GM12891 (cell line): Measurements from ENCODE around the gene NXN.
"Not testable (repeated sequence)": the region's sequence is repeated elsewhere in the genome, so short reads cannot be mapped to it uniquely, and the experiment has no call there.

Experiments
- POLR2A ChIP-seq: IDR thresholded peaks from 2 replicates; pipeline ENCODE4 v1.6.1; 2011; ENCODE audit warnings: low read depth, low read length, control low read depth
- POLR2AphosphoS5 ChIP-seq: IDR thresholded peaks from 2 replicates; pipeline ENCODE4 v1.6.1; 2011; ENCODE audit warnings: low read depth, low read length, control low read depth
- POU2F2 ChIP-seq: IDR thresholded peaks from 2 replicates; pipeline ENCODE4 v1.6.1; 2011; ENCODE audit warnings: low read depth, mild to moderate bottlenecking, control low read depth, low read length, moderate library complexity
- TAF1 ChIP-seq: IDR thresholded peaks from 2 replicates; pipeline ENCODE4 v1.6.1; 2011; ENCODE audit warnings: low read depth, low read length, control low read depth

- TF ChIP-seq POLR2A, TAF1, POU2F2, POLR2AphosphoS5: not testable (repeated sequence)
These were observed 173.7 kb downstream of the NXN start for GRCh38 chr17:805886-806285.
